SK-N-SH (cell line): ENCODE measurements around the gene SND1. TPM values are rescaled to one million over a fixed set of nuclear protein-coding genes. Genes with fewer than 3 reads are reported as not detected.

Experiments used
- CTCF ChIA-PET: fragments of 300-600, 350-600 bp; formaldehyde crosslinking; extraction: SDS; loops from one replicate; lab custom pipeline; 2021; lab: Yijun Ruan, JAX
- POLR2A ChIA-PET: fragments of 350-600 bp; sonication (Branson Sonifier 250); formaldehyde crosslinking; extraction: SDS; loops from one replicate; lab custom pipeline; 2020; ENCODE audit warnings: antibody characterized with exemption, inconsistent platforms; lab: Yijun Ruan, JAX
- DNase-seq: peaks from one replicate; pipeline ENCODE4 v3.0.0; 2012
- H2AFZ ChIP-seq: fragments of 200-600 bp; sonication (generic); 2 replicates; pipeline ENCODE4 v1.8.1; 2016; ENCODE audit warnings: antibody characterized with exemption, mild to moderate bottlenecking, low read depth
- H3F3A ChIP-seq: fragments of 200-600 bp; sonication (generic); replicated peaks from 2 replicates; pipeline ENCODE3; 2016; ENCODE audit warnings: antibody characterized with exemption, mild to moderate bottlenecking; ENCODE audit not compliant: insufficient read depth
- H3K27ac ChIP-seq, 2 experiments: fragments of 200-500 bp in 1 of 2; fragments of 200-600 bp in 1 of 2; sonication (Bioruptor generic) in 1 of 2; sonication (generic), shearing (Covaris generic) in 1 of 2; 2 replicates each; pipeline versions ENCODE4 v1.5.1 to v1.6.1; 2014 to 2016; ENCODE audit warnings: low read depth in 2 of 2, inconsistent platforms in 1 of 2, low read length in 1 of 2, mild to moderate bottlenecking in 1 of 2, mixed read lengths in 1 of 2
- H3K27me3 ChIP-seq: fragments of 200-600 bp; sonication (generic), shearing (Covaris generic); 2 replicates; pipeline ENCODE4 v1.6.1; 2016; ENCODE audit warnings: mixed run types; ENCODE audit not compliant: insufficient read depth
- H3K36me3 ChIP-seq, 2 experiments: fragments of 200-500 bp in 1 of 2; fragments of 200-600 bp in 1 of 2; sonication (Bioruptor generic) in 1 of 2; sonication (generic) in 1 of 2; replicated peaks in 1 of 2; 2 replicates each; pipeline versions ENCODE3 to v1.5.1; 2014 to 2016; ENCODE audit warnings: low read length in 1 of 2, mild to moderate bottlenecking in 1 of 2; ENCODE audit not compliant: insufficient read depth in 2 of 2, control insufficient read depth in 1 of 2
- H3K4me1 ChIP-seq, 2 experiments: fragments of 200-500 bp in 1 of 2; fragments of 200-600 bp in 1 of 2; sonication (Bioruptor generic) in 1 of 2; sonication (generic), shearing (Covaris generic) in 1 of 2; 2 replicates each; pipeline versions ENCODE4 v1.5.1 to v1.6.1; 2014 to 2016; ENCODE audit warnings: low read depth in 1 of 2, low read length in 1 of 2, mixed run types in 1 of 2; ENCODE audit not compliant: insufficient read depth in 2 of 2, control insufficient read depth in 1 of 2
- H3K4me2 ChIP-seq: fragments of 200-600 bp; sonication (generic), shearing (Covaris generic); 2 replicates; pipeline ENCODE4 v1.6.1; 2017; ENCODE audit warnings: mixed run types
- H3K4me3 ChIP-seq, 2 experiments: fragments of 200-500 bp in 1 of 2; fragments of 200-600 bp in 1 of 2; sonication (Bioruptor generic) in 1 of 2; sonication (generic), shearing (Covaris generic) in 1 of 2; 2 replicates each; pipeline versions ENCODE4 v1.5.1 to v1.8.1; 2014 to 2016; ENCODE audit warnings: low read depth in 2 of 2, inconsistent platforms in 1 of 2, low read length in 1 of 2, mild to moderate bottlenecking in 1 of 2, mixed read lengths in 1 of 2, moderate library complexity in 1 of 2
- H3K79me2 ChIP-seq: fragments of 200-600 bp; sonication (generic); 2 replicates; pipeline ENCODE4 v1.8.1; 2017; ENCODE audit warnings: mild to moderate bottlenecking; ENCODE audit not compliant: insufficient read depth
- H3K9ac ChIP-seq: fragments of 200-600 bp; sonication (generic); 2 replicates; pipeline ENCODE4 v1.6.1; 2017; ENCODE audit warnings: mixed run types
- H3K9me2 ChIP-seq: fragments of 200-600 bp; sonication (generic); 2 replicates; pipeline ENCODE4 v1.6.1; 2017; ENCODE audit warnings: mixed run types
- H3K9me3 ChIP-seq: fragments of 200-600 bp; sonication (generic); 2 replicates; pipeline ENCODE4 v1.6.1; 2017; ENCODE audit warnings: mixed run types, mild to moderate bottlenecking, moderate library complexity
- H4K20me1 ChIP-seq: fragments of 200-600 bp; sonication (generic); 2 replicates; pipeline ENCODE4 v1.6.1; 2017; ENCODE audit warnings: mild to moderate bottlenecking, mixed run types; ENCODE audit not compliant: insufficient read depth
- ELF1 ChIP-seq: IDR thresholded peaks from 2 replicates; pipeline ENCODE4 v1.4.0; 2012
- EZH2phosphoT487 ChIP-seq: fragments of 200-600 bp; sonication (generic); IDR thresholded peaks from 2 replicates; pipeline ENCODE4 v1.6.1; 2017; ENCODE audit warnings: low read depth, mixed run types, mild to moderate bottlenecking, antibody characterized with exemption, moderate library complexity, borderline replicate concordance
- FOSL2 ChIP-seq: IDR thresholded peaks from 2 replicates; pipeline ENCODE4 v1.4.0; 2012; ENCODE audit warnings: low read depth, mild to moderate bottlenecking, moderate library complexity, borderline replicate concordance
- FOXM1 ChIP-seq: IDR thresholded peaks from 2 replicates; pipeline ENCODE4 v1.4.0; 2012; ENCODE audit warnings: low read depth, mild to moderate bottlenecking
- GABPA ChIP-seq: IDR thresholded peaks from 2 replicates; pipeline ENCODE4 v1.4.0; 2012; ENCODE audit warnings: low read depth, mild to moderate bottlenecking
- JUND ChIP-seq: IDR thresholded peaks from 2 replicates; pipeline ENCODE4 v1.4.0; 2012
- NRF1 ChIP-seq: IDR thresholded peaks from 2 replicates; pipeline ENCODE4 v1.6.1; 2012; ENCODE audit warnings: low read depth, mild to moderate bottlenecking, low read length
- PBX3 ChIP-seq: IDR thresholded peaks from 2 replicates; pipeline ENCODE4; 2012
- POLR2AphosphoS5 ChIP-seq: IDR thresholded peaks from 2 replicates; pipeline ENCODE4 v1.6.1; 2012; ENCODE audit warnings: low read depth, low read length
- RAD21 ChIP-seq: IDR thresholded peaks from 2 replicates; pipeline ENCODE4 v1.6.1; 2012; ENCODE audit warnings: mild to moderate bottlenecking, low read length
- RCOR1 ChIP-seq: fragments of 150-350 bp; IDR thresholded peaks from 2 replicates; pipeline ENCODE4 v1.6.1; 2017; ENCODE audit warnings: antibody characterized with exemption, low read length
- RFX5 ChIP-seq: IDR thresholded peaks from 2 replicates; pipeline ENCODE4 v1.6.1; 2012; ENCODE audit warnings: mild to moderate bottlenecking, improper control_type of control experiment, low read length
- RXRA ChIP-seq: IDR thresholded peaks from 2 replicates; pipeline ENCODE4 v1.4.0; 2012; ENCODE audit warnings: low read depth, mild to moderate bottlenecking, borderline replicate concordance
- SIN3A ChIP-seq: IDR thresholded peaks from 2 replicates; pipeline ENCODE4 v1.6.1; 2012; ENCODE audit warnings: low read depth, mild to moderate bottlenecking, low read length, moderate library complexity, borderline replicate concordance
- SMC3 ChIP-seq: IDR thresholded peaks from 2 replicates; pipeline ENCODE4 v1.6.1; 2012; ENCODE audit warnings: low read depth, low read length, improper control_type of control experiment
- TAF1 ChIP-seq: IDR thresholded peaks from 2 replicates; pipeline ENCODE4 v1.6.1; 2012; ENCODE audit warnings: low read depth, mild to moderate bottlenecking, low read length, moderate library complexity, borderline replicate concordance
- USF2 ChIP-seq: fragments of 150-350 bp; IDR thresholded peaks from 2 replicates; pipeline ENCODE4 v1.6.1; 2017; ENCODE audit warnings: antibody characterized with exemption, low read length, low read depth, borderline replicate concordance
- YY1 ChIP-seq: IDR thresholded peaks from 2 replicates; pipeline ENCODE4 v1.4.0; 2012; ENCODE audit warnings: low read depth, mild to moderate bottlenecking
- WGBS: methylation state at CpG from one replicate; pipeline ENCODE4 v1.1.6; 2017; ENCODE audit warnings: low lambda C conversion rate; 5-methylcytosine and 5-hydroxymethylcytosine counted together
- polyA plus RNA-seq, 3 experiments: library from polyadenylated mRNA; depleted of rRNA; stranded (reverse); fragments of >200 nt; gene quantifications; 2 replicates each; pipeline ENCODE4 v1.2.3, GENCODE V29; 2012

Gene SND1
- polyA plus RNA-seq, 1 of the 3 experiments (the other 2 are of a cell fraction), result 165 TPM

GRCh38 chr7:128075242-128076095 is 423.5 kb downstream of the SND1 start:
- WGBS, result 91% methylated on average over 11 of the region's 12 CpGs
- Histone ChIP-seq H2AFZ (no peak overlapping the region), H3K9me2 (no peaks in the 10 kb centered on the region), H4K20me1 (no peaks in the 10 kb centered on the region), H3K27me3 (no peaks in the 10 kb centered on the region), H3K4me3 (no peak overlapping the region), H3K4me1 (peaks cover 0 to 51% of the 10 kb centered on the region in 2 experiments; a peak in 2 of 4 replicates), H3K4me2 (no peak overlapping the region), H3K9ac (no peak overlapping the region), H3K9me3 (no peaks in the 10 kb centered on the region), H3F3A (no peaks in the 10 kb centered on the region), H3K27ac (peak overlapping the region in 1 of 2 experiments; percentile 62; a peak in 1 of 4 replicates), H3K36me3 (peaks cover 5 to 67% of the 10 kb centered on the region in 2 experiments), H3K79me2 (no peaks in the 10 kb centered on the region)
- peak; percentile 49 for DNase-seq
- ChIA-PET POLR2A (interaction anchor here (2.2 kb wide), 1 partner anchor 10 kb away, joined by 11 read pairs; no protein-coding TSS in a partner anchor), CTCF (interaction anchor here (0.7 to 5.6 kb wide), 11 partner anchors 9 to 133 kb away, joined by 3 to 33 read pairs (median 4); no protein-coding TSS in a partner anchor)
- TF ChIP-seq POLR2AphosphoS5 (no peak), ELF1 (no peak), SIN3A (no peak), NRF1 (no peak), PBX3 (no peak), FOXM1 (no peak), RCOR1 (no peak), RFX5 (no peak), JUND (no peak), TAF1 (no peak), YY1 (no peak), EZH2phosphoT487 (no peak), RXRA (no peak), USF2 (no peak), GABPA (no peak), RAD21 (no peak), SMC3 (no peak), FOSL2 (no peak)
